AG04449 (cell line): ENCODE results near the gene KYAT1.

ENCODE experiments used
- CTCF ChIA-PET: fragments of 350-600 bp; formaldehyde crosslinking; extraction: SDS; loops from one replicate; lab custom pipeline; 2021; ENCODE audit warnings: antibody characterized with exemption; lab: Yijun Ruan, JAX
- POLR2A ChIA-PET: fragments of 400-600, 350-600 bp; formaldehyde crosslinking; extraction: SDS; loops from one replicate; lab custom pipeline; 2020; ENCODE audit warnings: antibody characterized with exemption, inconsistent platforms; lab: Yijun Ruan, JAX
- DNase-seq: peaks from one replicate; pipeline ENCODE4 v3.0.0-alpha.2; 2010; ENCODE audit warnings: low read depth, low spot score
- H3K4me3 ChIP-seq: 2 replicates; pipeline ENCODE4 v1.5.1; 2011; ENCODE audit warnings: low read depth, mild to moderate bottlenecking, control low read depth, low read length
- TF ChIP-seq, protein P1 (sequence below): IDR thresholded peaks from one replicate; pipeline ENCODE4 v1.5.1; 2011; ENCODE audit warnings: mild to moderate bottlenecking, moderate library complexity, low read length, control low read depth, inconsistent platforms; ENCODE audit not compliant: insufficient read depth; ENCODE audit errors: missing control alignments

The KYAT1 gene

GRCh38 chr9:128785427-128785826, 96.3 kb downstream of the KYAT1 start:
- H3K4me3 ChIP-seq: no peak overlapping the region
- POLR2A ChIA-PET: no interaction called here
- CTCF ChIA-PET: interaction anchor here (1.0 kb wide), 1 partner anchor 53 kb away, joined by 3 read pairs; no protein-coding TSS in a partner anchor
- TF ChIP-seq, protein P1, sequence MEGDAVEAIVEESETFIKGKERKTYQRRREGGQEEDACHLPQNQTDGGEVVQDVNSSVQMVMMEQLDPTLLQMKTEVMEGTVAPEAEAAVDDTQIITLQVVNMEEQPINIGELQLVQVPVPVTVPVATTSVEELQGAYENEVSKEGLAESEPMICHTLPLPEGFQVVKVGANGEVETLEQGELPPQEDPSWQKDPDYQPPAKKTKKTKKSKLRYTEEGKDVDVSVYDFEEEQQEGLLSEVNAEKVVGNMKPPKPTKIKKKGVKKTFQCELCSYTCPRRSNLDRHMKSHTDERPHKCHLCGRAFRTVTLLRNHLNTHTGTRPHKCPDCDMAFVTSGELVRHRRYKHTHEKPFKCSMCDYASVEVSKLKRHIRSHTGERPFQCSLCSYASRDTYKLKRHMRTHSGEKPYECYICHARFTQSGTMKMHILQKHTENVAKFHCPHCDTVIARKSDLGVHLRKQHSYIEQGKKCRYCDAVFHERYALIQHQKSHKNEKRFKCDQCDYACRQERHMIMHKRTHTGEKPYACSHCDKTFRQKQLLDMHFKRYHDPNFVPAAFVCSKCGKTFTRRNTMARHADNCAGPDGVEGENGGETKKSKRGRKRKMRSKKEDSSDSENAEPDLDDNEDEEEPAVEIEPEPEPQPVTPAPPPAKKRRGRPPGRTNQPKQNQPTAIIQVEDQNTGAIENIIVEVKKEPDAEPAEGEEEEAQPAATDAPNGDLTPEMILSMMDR: no peak
- DNase-seq: no peak
